Measurements from ENCODE around the gene GPHN.

DNA sequence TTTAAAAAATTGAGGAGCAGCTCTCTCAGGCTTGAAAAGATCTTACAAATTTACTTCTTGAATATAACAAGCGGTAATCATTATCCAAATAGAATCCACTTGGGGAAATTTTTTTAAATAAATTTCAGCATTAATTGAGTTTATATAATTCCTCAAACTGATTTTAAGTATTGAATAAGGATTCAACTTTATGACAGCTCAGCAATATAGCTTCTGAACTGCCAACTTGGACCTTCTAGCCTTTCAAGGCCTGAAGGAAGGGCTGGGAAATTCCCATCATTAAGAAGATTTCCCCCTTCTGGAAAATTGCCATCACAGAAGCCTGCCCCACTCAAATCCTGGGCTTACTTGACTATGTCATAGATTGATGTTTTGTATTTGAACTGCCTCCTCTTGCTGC, 623.7 kb downstream of the GPHN start:
- TF ChIP-seq CTCF (conservative IDR thresholded peaks at IDR 0.05; ENCODE audit: low read depth, low read length) (no peak), EZH2 (IDR thresholded peaks at IDR 0.05; ENCODE audit: low read length, unreplicated experiment) (no peak)

Data from PC-3 (cell line).